A673 (cell line): ENCODE measurements around the gene ACTL10. TPM values are rescaled to one million over a fixed set of nuclear protein-coding genes. Genes with fewer than 3 reads are reported as not detected.
A peak's percentile ranks its signal among the peaks of the same experiment; 100 is the strongest.

Source experiments
- BruUV-seq: library from RNA; stranded (reverse); fragments of 400-500 nt; replicated peaks from 2 replicates; lab custom pipeline; 2021; lab: Mats Ljungman, UMichigan
- CTCF ChIA-PET: fragments of 300-600 bp; sonication (Branson Sonifier 250); formaldehyde crosslinking; loops from one replicate; lab custom pipeline; 2022; ENCODE audit warnings: antibody characterized with exemption; lab: Charles Lee
- POLR2A ChIA-PET: fragments of 300-600 bp; sonication (Branson Sonifier 250); formaldehyde crosslinking; loops from one replicate; lab custom pipeline; 2022; ENCODE audit warnings: antibody characterized with exemption; ENCODE audit not compliant: low non-redundant PET; lab: Charles Lee
- DNase-seq: peaks from one replicate; pipeline ENCODE4 v3.0.0-alpha.2; 2015; ENCODE audit warnings: low spot score
- H3K27ac ChIP-seq: fragments of 200-600 bp; sonication (generic); 2 replicates; pipeline ENCODE4 v1.5.1; 2016; ENCODE audit warnings: mixed run types, low read depth, mild to moderate bottlenecking, mixed read lengths, antibody characterized with exemption, low read length; ENCODE audit not compliant: poor library complexity, severe bottlenecking
- H3K27me3 ChIP-seq: fragments of 200-600 bp; sonication (generic); replicated peaks from 2 replicates; pipeline ENCODE4 v1.6.1; 2017; ENCODE audit warnings: mixed run types, low read depth, mild to moderate bottlenecking, mixed read lengths, antibody characterized with exemption, low read length; ENCODE audit not compliant: insufficient read depth, poor library complexity
- H3K36me3 ChIP-seq: fragments of 200-600 bp; sonication (generic); 2 replicates; pipeline ENCODE4 v1.6.1; 2016; ENCODE audit warnings: mixed run types, mild to moderate bottlenecking, mixed read lengths, antibody characterized with exemption, low read length; ENCODE audit not compliant: insufficient read depth, poor library complexity, severe bottlenecking
- H3K4me1 ChIP-seq: fragments of 200-600 bp; sonication (generic); 2 replicates; pipeline ENCODE4 v1.6.1; 2017; ENCODE audit warnings: mixed run types, mild to moderate bottlenecking, mixed read lengths, antibody characterized with exemption, low read length; ENCODE audit not compliant: insufficient read depth, poor library complexity, severe bottlenecking
- H3K4me3 ChIP-seq: fragments of 200-600 bp; sonication (generic); 2 replicates; pipeline ENCODE4 v1.5.1; 2016; ENCODE audit warnings: low read depth, mixed run types, mild to moderate bottlenecking, mixed read lengths, low read length; ENCODE audit not compliant: poor library complexity, severe bottlenecking
- H3K9me3 ChIP-seq: fragments of 200-600 bp; sonication (generic); 2 replicates; pipeline ENCODE4 v1.6.1; 2016; ENCODE audit warnings: mixed run types, low read depth, mild to moderate bottlenecking, mixed read lengths, antibody characterized with exemption, low read length; ENCODE audit not compliant: poor library complexity, severe bottlenecking
- CTCF ChIP-seq: fragments of 300-800, 200-600 bp; sonication (generic); conservative IDR thresholded peaks from 2 replicates; pipeline ENCODE4 v1.5.1; 2017; ENCODE audit warnings: low read depth, mild to moderate bottlenecking, antibody characterized with exemption, low read length, moderate library complexity, mixed read lengths
- EZH2 ChIP-seq: fragments of 200-600 bp; sonication (generic); IDR thresholded peaks from 2 replicates; pipeline ENCODE4 v1.6.1; 2017; ENCODE audit warnings: borderline replicate concordance, low read depth, mild to moderate bottlenecking, mixed read lengths, antibody characterized with exemption, low read length; ENCODE audit not compliant: poor library complexity, severe bottlenecking
- intact Hi-C: fragments of 100-400 bp; cut with micrococcal nuclease; formaldehyde crosslinking; loops from one replicate; pipeline ENCODE4 v1.10.0; 2022; ENCODE audit not compliant: unreplicated experiment
- total RNA-seq: library from RNA; stranded (reverse); gene quantifications from 2 replicates; pipeline ENCODE4 v1.2.3, GENCODE V29; 2021

ACTL10 gene
- total RNA-seq, 1 experiment from 2014 or later: 0.47 TPM

GRCh38 chr20:33663161-33664084 is 3.3 kb upstream of the ACTL10 start:
- intact Hi-C loops: loop anchor here (5.0 kb wide), 1 partner anchor 474 kb away; no protein-coding TSS in a partner anchor
- no TSS peak for BruUV-seq
- peak overlapping the region; percentile 68 for H3K4me3 ChIP-seq
- H3K36me3 ChIP-seq: peaks cover 13% of the 10 kb centered on the region
- H3K9me3 ChIP-seq: no peaks in the 10 kb centered on the region
- peaks cover 27% of the 10 kb centered on the region for H3K4me1 ChIP-seq
- CTCF ChIA-PET: interaction anchor here (0.7 to 1.0 kb wide), 2 partner anchors 10 to 11 kb away, joined by 3 read pairs; no protein-coding TSS in a partner anchor
- H3K27ac ChIP-seq: peak overlapping the region; percentile 81
- no peaks in the 10 kb centered on the region for H3K27me3 ChIP-seq
- POLR2A ChIA-PET: interaction anchor here (1.1 kb wide), 1 partner anchor 10 kb away, joined by 3 read pairs; no protein-coding TSS in a partner anchor
- peak; percentile 88 for DNase-seq
- TF ChIP-seq EZH2 (no peak), CTCF (no peak)

- Histone ChIP-seq H3K36me3 (peaks cover 18% of the 10 kb centered on the region), H3K27me3 (no peaks in the 10 kb centered on the region), H3K27ac (peak overlapping the region; percentile 81), H3K4me3 (peak overlapping the region; percentile 68), H3K4me1 (peaks cover 27% of the 10 kb centered on the region), H3K9me3 (no peaks in the 10 kb centered on the region)
- POLR2A ChIA-PET: no interaction called here
- DNase-seq: no peak
- CTCF ChIA-PET: interaction anchor here (0.7 kb wide), 1 partner anchor 12 kb away, joined by 3 read pairs; no protein-coding TSS in a partner anchor
- TF ChIP-seq CTCF (no peak), EZH2 (no peak)
- intact Hi-C loops: loop anchor here (5.0 kb wide), 1 partner anchor 473 kb away; no protein-coding TSS in a partner anchor
- BruUV-seq: no TSS peak
Observed at GRCh38 chr20:33664085-33664761, 2.5 kb upstream of the ACTL10 start.

- no peaks in the 10 kb centered on the region for H3K27me3 ChIP-seq
- BruUV-seq: no TSS peak
Observed at GRCh38 chr20:33664762-33665144, 2.0 kb upstream of the ACTL10 start.

More at GRCh38 chr20:33664762-33665144, 2.0 kb upstream of the ACTL10 start:
- Histone ChIP-seq H3K27ac (no peak overlapping the region), H3K36me3 (peaks cover 14% of the 10 kb centered on the region), H3K9me3 (no peaks in the 10 kb centered on the region), H3K4me1 (peaks cover 27% of the 10 kb centered on the region), H3K4me3 (no peak overlapping the region)
- TF ChIP-seq CTCF: no peak
- no peak for TF ChIP-seq EZH2
- ChIA-PET POLR2A (no interaction called here), CTCF (interaction anchor here (0.6 kb wide), 1 partner anchor 208 kb away, joined by 6 read pairs; no protein-coding TSS in a partner anchor)
- DNase-seq: no peak
- intact Hi-C loops: loop anchor here (5.0 kb wide), 2 partner anchors 463 to 473 kb away; no protein-coding TSS in a partner anchor
